GM12878 (cell line): ENCODE measurements around the gene PDZD8.

ENCODE experiments used
- CBX5 ChIP-seq: sonication (generic); IDR thresholded peaks from 2 replicates; pipeline ENCODE4 v1.6.1; 2016; ENCODE audit warnings: low read depth, moderate library complexity, mild to moderate bottlenecking, inconsistent platforms
- CTCF ChIP-seq, 3 experiments: IDR thresholded peaks in 2 of 3; conservative IDR thresholded peaks in 1 of 3; 2 replicates each; pipeline ENCODE4 v1.5.1; 2011; ENCODE audit warnings: low read depth in 3 of 3, low read length in 3 of 3, mild to moderate bottlenecking in 3 of 3, control low read depth in 2 of 3, moderate library complexity in 2 of 3, inconsistent platforms in 1 of 3, mixed read lengths in 1 of 3; ENCODE audit not compliant: control insufficient read depth in 2 of 3, insufficient read depth in 1 of 3; ENCODE audit errors: extremely low read depth in 1 of 3
- EZH2 ChIP-seq: IDR thresholded peaks from 2 replicates; pipeline ENCODE4 v1.6.1; 2012; ENCODE audit warnings: low read depth, mild to moderate bottlenecking, control low read depth, inconsistent platforms, low read length, borderline replicate concordance; ENCODE audit not compliant: control insufficient read depth
- FOXM1 ChIP-seq: IDR thresholded peaks from 2 replicates; pipeline ENCODE4 v1.6.1; 2012; ENCODE audit warnings: low read depth, mild to moderate bottlenecking, inconsistent platforms, low read length, moderate library complexity
- MYC ChIP-seq: IDR thresholded peaks from 2 replicates; pipeline ENCODE4 v1.6.1; 2011; ENCODE audit warnings: mild to moderate bottlenecking, low read length, moderate library complexity, inconsistent platforms; ENCODE audit not compliant: insufficient read depth, insufficient replicate concordance, insufficient read length, severe bottlenecking
- POLR2A ChIP-seq: IDR thresholded peaks from 2 replicates; pipeline ENCODE4 v1.6.1; 2011; ENCODE audit warnings: low read depth, mild to moderate bottlenecking, low read length
- TAF1 ChIP-seq: IDR thresholded peaks from 2 replicates; pipeline ENCODE4 v1.6.1; 2011; ENCODE audit warnings: mild to moderate bottlenecking, low read depth, low read length, borderline replicate concordance
- ZNF24 ChIP-seq: fragments of 450-650 bp; IDR thresholded peaks from 2 replicates; pipeline ENCODE4 v1.6.1; 2017; ENCODE audit warnings: antibody characterized with exemption, mild to moderate bottlenecking

- TF ChIP-seq EZH2 (no peak), TAF1 (no peak), FOXM1 (no peak), POLR2A (no peak), CBX5 (no peak), CTCF (IDR thresholded peaks at IDR 0.05 in 2 of 3, conservative IDR thresholded peaks at IDR 0.05 in 1 of 3; ENCODE audit: control insufficient read depth in 2 of 3, extremely low read depth in 1 of 3, insufficient read depth in 1 of 3, low read depth in 3 of 3, low read length in 3 of 3) (no peak), MYC (no peak), ZNF24 (no peak)
Observed at GRCh38 chr10:117249493-117250093, 125.6 kb downstream of the PDZD8 start.
